Esophagus mucosa (tissue), 1 donor: ENCODE results near the gene KIAA0586. TPM values are rescaled to one million over a fixed set of nuclear protein-coding genes. Genes with fewer than 3 reads are reported as not detected.
A peak's percentile ranks its signal among the peaks of the same experiment; 100 is the strongest.
"Not testable (repeated sequence)": the region's sequence is repeated elsewhere in the genome, so short reads cannot be mapped to it uniquely, and the experiment has no call there.

Experiments used
- ATAC-seq: fragments of 200-7000 bp; cut with Tn5 transposase; one replicate; pipeline ENCODE4 v1.9.1; 2020
- total RNA-seq: library from RNA; stranded (reverse); gene quantifications from one replicate; pipeline ENCODE4 v1.2.4, GENCODE V29; 2023
- donor health status: DM: yes; HTN: yes; CAD: no.

The KIAA0586 gene
- 11.9 TPM for total RNA-seq

DNA sequence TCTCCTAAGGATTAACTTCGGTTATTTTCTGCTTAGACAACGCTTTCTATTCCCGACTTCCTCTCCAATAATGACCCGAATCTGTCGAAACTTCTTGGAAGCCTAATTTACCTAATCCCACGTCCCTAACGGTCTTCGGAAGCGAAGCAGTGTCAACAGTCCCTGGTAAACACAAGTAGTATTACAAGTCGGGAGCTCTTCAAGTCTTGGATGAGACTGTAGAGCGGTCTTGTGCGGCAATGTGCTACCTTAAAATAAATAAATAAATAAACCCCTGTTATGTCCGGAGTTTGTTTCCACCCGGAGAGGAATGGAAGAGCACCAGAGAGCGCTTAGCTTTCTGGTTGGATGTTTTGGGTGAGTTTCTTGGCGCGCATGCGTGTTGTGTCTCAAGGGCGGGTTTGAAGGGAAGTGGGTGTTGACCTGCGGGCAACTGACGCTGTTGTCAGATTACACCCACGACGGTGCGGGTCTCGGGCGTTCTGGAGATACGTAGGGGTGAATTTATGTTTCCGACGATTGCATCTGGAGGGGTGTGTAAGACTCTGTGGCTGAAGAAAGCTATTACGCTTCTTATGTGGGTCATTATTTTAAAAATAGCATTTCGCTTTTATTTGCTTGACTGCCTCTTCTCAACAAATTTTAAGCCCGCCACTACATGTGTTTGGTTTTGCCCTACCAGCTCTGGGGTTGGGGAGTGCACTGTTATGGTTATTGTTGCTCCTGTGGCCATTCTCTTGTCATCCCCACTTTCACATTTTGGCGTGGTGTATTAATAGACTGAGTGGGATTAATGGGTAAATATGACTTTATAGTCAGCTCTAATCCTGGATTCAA lies at the start of gene KIAA0586, which contains the start of gene TIMM9:
Gene KIAA0586, plus strand, starts transcription at position 439 of the 837 bp plus-strand sequence. CDS start 546 bp downstream, outside the sequence.
Gene TIMM9, minus strand, starts transcription at position 251 of the 837 bp plus-strand sequence. CDS start 15,586 bp downstream, outside the sequence.
- peak; percentile 99 for ATAC-seq

DNA sequence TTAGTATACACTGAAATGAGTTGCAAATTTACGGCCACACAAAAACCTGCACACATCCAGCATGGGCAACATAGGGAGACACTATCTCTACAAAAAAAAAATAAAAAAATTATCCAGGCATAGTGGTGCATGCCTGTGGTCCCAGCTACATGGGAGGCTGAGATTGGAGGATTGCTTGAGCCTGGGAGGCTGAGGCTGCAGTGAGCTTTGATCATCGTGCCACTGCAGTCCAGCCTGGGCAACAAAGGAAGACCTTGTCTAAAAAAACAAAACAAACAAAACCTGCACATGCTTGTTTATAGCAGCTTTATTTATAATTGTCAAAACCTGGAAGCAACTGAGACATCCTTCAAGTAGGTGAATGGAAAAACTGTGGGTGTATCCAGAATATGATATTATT lies 36.7 kb upstream of the KIAA0586 start:
- ATAC-seq: no peak

DNA sequence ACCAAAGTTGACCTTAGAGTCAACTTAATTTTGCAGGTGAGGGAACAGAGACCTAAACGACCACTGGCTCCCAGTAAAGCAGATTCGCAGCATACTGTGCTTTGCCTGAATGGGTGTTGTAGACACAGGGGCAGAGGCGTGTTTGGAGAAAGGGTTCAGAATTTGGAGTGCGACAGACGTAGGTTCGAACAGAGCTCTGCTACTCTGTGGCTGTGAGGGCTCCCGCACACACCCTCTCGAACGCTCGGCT lies 32.0 kb upstream of the KIAA0586 start:
- no peak for ATAC-seq

DNA sequence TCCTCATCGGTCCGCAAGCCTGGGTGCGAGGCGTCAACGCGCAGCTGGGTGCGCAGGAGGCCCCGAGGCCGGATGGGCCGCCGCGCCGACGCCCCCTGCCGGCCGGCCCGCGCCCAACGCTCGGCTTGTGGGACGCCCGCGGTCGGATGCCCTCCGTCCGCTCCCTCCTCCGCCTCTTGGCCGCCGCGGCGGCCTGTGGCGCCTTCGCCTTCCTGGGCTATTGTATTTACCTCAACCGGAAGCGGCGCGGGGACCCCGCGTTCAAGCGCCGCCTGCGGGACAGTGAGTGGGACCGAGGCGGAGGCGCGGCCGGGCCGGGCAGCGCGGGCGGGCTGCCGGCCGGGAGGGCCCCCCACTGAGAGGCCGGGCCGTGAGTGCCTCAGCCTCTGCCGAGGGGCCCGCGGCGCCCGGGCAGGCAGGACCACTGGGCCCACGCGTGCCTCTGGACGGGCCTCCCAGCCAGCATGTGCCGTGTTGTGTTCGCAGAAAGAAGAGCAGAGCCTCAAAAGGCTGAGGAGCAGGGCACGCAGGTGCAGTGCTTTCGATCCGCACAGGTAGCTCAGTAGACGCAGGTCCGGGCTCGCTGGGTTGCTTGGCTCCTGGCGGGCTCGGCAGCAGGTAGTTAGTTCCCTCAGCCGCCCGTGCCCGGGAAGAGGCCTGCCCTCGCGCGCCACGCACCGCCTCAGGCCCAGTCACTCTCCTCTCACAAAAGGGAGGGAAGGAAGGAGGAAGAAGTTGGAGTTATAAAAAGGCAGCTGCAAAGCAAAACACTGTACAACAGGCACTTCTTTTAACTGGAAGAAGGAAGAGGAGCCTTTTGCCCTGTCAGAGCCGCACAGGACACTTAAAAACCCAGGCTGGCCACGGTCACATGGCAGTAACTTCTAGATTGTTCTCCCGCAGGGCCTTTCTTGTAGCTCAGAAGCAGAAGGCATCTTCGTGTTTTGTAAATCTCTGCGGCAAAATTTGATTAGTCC lies 31.4 kb upstream of the KIAA0586 start, which contains the start of gene TOMM20L:
Gene TOMM20L, plus strand, starts transcription at position 119 of the 977 bp plus-strand sequence. Its CDS starts 28 bp downstream, at position 147.
- peak; percentile 93 for ATAC-seq

DNA sequence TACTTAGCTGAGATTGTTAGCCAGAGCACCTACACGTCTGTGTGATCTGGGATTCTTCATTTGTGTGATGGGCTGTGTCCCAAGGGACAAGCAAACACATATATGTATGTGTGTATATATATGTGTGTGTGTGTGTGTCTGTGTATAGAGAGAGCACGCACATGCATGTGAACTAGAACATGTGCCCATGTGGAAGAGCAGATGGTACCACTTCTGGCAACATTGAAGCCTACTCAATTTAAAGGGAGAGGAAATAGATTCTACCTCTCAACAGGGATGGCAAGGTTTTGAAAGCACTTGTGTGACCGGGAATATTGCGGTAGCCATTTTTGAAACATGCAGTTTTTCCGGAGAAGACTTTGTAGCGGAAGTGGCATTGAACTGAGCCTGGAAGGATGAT lies 30.4 kb upstream of the KIAA0586 start:
- no peak for ATAC-seq

DNA sequence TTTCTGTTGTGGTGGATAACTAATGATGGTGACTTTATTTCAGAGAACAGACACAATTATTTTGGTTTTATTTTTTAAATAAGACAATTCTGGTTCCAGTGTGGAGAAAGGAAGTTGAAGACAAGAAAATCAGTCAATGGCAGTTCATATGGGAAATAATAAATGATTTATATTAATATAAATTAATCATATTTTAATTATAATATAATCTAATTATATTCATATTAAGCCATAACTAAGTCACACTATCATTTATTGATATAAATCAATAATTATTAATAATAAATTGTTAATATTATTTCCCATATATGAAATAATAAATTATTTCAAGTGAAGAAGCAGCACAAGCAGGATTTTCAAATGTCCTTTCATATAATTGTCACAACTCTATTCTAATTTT lies 29.0 kb upstream of the KIAA0586 start:
- ATAC-seq: no peak

DNA sequence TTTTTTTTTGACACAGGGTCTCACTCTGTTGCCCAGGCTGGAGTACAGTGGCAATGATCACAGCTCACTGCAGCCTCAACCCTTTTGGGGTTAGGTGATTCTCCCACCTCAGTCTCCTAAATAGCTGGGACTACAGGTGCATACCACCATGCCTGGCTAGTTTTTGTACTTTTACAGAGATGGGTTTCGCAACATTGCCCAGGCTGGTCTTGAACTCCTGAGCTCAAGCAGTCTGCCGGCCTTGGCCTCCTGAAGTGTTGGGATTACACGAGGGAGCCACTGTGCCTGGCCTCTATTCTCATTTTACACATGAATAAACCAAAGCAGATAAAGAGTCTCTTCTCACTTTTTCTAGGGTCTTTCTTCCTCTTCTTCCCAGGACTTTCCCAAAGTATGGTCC lies 28.6 kb upstream of the KIAA0586 start:
- ATAC-seq: no peak

DNA sequence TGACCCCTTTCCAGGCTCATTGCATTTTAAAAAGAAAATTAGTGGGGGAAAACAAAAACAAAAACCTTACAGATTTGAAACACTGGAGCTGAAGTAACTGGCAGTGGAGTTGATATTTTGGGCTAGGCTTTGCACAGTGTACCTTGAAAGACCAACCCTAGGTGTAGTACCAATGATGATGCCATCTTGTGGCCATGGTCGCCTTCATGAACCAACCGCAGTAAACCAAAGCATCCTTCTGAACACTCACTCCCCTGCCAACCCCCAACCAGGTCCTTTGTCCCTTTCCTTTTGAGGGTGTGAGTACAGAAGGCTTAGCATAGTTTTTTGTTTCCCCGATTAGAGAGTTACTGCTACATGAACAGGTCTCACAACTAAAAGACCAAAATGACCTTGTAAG lies 25.9 kb upstream of the KIAA0586 start:
- no peak for ATAC-seq

DNA sequence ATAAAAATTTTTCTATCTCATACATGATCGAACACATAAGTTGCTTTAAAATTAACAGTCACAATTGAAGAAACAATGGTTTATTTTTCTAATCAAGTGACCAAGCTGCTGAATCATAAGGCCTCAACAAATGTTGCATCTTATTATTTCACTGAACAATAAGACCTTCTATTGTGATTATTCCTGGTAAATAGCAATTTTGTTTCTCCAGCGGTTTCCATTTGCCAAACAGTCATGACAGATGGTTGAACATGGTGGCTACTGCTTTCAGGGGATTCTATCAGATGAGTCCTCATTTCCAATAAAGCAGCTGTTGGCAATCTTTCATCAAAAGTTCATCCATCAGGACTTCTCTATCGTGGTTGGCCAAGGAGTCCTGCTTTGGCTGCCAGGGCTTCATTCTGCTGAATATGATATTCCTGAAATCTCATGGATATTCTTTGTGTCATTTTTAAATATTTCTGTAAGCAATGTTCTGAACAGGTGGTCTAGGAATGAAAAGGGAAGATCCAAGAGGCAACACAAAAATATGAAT lies 18.8 kb upstream of the KIAA0586 start:
- ATAC-seq: no peak

DNA sequence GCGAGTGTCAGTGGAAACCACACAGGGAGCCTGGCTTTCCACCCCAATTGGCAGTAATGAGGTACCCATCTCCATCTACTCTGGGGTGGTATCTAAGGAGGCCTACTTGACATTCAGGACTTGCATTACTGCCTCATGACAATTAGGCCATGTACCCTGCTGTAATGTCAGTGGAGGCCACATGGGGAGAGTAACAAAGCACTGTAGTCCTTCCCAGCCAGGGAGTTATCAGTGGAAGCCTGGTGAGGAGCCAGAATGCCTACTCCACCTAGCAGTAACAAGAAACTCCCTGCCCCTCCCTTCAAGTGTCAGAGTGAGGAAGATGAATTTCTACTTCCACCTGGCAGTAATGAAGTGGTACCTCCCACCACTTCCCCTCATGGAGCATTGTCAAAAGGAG lies 12.7 kb upstream of the KIAA0586 start:
- ATAC-seq: peak; percentile 33

DNA sequence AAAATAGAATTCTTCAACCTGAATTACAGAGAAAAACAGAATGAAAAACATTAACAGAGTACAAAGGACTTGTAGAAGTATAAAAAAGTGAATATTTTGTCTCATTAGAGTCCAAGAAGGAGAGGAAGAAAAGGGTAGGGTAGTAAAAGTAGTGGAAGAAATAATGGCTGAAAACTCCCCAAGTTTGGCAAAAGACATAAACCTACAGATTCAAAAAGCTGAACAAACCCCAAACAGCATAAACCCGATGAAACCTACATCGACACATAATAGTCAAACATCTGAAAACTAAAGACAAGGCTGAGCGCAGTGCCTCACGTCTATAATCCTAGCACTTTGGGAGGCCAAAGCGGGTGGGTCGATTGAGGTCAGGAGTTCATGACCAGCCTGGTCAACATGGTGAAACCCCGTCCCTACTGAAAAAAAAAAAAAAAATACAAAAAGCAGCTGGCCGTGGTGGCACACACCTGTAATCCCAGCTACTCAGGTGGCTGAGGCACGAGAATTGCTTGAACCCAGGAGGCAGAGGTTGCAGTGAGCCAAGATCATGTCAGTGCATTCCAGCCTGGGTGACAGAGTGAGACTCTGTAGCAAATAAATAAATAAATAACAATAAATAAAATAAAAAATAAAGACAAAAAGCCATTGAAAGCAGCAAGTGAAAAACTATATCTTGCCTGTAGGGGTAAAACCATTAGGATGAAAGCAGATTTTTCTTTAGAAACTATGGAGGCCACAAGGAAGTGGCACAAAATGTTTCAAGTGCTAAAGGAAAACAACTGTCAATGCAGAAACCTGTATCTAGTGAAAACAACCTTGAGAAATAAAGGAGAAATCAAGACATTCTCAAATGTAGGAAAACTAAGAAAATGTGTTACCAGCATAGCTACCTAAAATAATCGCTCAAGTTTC lies 11.6 kb upstream of the KIAA0586 start:
- no peak for ATAC-seq

DNA sequence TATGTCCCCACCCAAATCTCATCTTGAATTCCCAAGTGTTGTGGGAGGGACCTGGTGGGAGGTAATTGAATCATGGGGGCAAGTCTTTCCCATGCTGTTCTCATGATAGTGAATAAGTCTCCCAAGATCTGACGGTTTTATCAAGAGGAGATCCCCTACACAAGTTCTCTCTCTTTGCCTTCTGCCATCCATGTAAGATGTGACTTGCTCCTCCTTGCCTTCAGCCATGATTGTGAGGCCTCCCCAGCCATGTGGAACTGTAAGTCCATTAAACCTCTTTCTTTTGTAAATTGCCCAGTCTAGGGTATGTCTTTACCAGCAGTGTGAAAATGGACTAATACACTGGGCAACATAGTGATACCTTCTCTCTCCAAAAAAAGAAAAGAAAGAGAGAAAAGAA lies 10.6 kb upstream of the KIAA0586 start:
- not testable (repeated sequence) for ATAC-seq

DNA sequence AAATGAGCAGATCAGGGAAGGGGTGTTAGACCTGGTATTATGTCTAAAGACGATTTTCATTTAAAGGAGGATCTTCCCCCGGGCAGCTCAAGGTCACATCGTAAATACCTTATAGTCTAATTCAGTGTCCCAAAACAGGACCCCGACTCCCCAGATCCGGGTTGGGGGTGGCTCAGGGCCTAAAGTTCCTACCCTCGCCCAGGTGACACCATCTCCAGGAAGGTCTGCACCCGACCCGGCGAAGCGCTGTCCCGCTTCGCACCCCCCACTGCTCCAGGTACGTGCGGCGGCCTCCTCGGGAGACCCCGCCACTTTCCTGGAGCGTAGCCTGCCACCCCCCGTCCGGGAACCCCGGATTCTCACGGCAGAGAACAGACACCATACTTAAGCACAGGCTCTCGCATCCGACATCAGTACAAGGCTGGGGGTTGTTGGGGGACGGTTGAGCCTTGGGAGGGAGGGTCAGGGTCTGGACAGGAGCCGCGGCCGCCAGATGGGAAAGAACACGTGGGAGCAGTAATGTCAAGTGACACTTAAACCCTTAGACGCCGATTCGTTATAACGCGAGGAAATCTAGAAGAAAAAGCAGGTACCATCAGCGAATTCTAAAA lies 744 bp upstream of the KIAA0586 start:
- ATAC-seq: peak; percentile 54

DNA sequence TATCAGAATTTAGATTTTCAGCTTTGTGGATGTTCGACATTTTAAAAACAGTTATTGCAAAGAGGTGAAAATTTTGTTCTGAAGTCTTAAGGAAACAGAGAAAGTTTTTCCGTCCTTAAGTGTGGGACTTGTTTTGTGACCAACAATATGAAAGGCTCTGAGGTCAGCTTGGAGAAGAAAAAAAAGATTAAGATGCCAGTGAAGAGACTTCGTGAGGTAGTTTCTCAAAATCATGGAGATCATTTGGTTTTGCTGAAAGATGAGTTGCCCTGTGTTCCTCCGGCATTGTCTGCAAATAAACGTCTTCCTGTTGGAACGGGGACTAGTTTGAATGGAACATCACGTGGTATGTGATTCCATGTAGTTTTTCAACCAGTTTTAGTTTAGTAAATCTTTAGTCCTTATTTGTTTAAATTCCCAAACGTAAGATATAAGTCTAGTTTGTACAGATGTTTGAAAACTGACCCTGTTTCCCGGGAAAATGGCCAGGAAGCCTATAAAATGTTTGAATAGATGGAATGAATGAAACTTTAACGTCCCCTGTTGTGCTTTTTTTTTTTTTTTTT lies 682 bp downstream of the KIAA0586 start:
- no peak for ATAC-seq

DNA sequence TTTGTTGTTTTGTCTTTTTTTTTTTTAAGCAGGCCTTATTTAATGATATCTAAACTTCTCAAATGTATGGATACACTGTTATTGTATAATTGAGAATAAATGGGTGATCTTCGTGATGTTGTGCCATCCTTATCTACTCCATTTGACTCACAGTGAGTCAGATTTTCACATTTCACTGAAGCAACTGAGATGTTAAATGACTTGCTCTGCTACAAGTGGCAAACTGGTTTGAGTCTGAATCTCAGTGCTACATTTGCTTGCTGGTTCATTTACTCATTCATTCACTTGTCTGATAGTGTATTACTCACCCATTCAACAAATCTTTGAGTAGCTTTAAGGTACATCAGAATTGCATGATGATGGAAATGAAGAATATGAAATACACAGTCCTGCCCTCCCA lies 2.6 kb downstream of the KIAA0586 start:
- peak; percentile 25 for ATAC-seq

DNA sequence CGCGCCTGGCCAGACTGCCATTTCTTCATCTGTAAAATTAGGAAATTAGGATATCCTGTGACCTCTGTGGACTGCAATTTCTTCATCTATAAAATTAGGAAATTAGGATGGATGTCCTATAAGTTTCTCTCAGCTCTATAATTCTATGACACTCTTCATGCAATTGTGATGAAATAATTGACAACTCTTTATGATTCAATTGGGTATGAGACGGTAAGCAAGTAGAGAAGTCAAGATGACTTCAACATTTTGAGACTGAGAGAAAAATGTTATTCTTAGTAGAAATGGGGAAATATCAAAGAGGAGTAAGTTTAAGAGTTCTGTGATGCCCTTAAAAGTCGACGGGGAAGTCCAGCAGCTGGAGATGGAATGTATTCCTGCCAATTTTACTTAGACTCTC lies 12.0 kb downstream of the KIAA0586 start:
- ATAC-seq: no peak

DNA sequence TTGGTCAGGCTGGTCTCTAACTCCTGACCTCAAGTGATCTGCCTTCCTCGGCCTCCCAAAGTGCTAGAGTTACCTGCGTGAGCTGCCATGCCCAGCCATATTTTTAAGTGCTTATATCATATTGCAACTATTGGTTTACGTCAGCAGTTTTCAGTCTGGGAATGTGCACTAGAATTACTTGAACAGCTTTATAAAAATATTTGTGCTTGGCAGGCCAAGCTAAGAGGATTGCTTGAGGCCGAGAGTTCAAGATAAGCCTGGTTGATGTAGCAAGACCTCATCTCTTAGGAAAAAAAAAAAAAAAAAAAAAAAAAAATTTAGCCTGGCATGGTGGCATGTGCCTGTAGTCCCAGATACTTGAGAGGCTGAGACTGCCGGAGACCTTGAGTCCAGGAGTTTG lies 17.1 kb downstream of the KIAA0586 start:
- no peak for ATAC-seq

DNA sequence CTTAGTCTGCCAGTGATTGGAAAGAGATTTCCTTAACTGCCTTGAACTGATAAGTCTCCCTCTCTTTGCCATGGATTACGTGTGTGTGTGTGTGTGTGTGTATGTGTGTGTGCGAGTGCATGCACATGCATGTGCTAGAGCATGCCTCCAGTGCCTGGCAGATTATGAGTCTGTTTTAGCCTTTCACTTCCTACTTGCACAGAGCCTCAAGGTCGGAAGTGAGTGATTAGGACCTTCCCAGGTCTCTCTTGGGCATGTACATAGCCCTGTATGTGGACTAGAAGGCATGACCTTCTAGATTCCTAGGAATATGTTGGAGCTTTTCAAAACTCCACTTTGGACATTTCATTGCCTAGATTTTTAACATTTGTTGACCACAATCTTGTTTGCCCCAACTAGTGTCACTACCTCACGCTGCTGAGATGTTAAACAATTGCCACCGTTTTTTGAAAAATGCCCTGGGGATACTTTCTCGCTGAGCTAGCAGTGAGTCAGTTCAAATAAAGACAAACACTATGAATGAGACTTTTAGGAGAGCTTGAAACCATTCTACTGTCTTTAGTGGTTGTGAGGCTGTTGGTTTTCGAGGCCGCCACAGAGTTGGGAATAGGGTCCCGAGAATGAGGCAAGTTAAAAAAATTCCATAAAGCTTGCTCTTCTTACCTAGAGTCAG lies 28.2 kb downstream of the KIAA0586 start:
- ATAC-seq: peak; percentile 81

DNA sequence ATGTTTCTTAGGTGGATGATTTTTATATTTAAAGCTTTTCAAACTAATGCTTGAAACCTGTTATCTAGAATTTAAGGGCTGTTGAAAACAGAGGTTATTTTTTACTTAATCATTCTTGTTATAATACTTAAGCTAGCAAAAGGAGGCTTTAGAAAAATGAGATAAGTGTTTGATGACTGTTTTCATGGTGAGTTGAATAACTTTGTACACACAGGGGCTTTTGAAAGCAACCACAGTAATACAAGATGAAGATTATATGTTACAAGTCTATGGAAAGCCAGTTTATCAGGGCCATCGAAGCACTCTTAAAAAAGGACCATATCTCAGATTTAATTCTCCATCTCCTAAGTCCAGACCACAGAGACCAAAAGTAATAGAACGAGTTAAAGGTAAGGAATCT lies 33.3 kb downstream of the KIAA0586 start:
- ATAC-seq: no peak

DNA sequence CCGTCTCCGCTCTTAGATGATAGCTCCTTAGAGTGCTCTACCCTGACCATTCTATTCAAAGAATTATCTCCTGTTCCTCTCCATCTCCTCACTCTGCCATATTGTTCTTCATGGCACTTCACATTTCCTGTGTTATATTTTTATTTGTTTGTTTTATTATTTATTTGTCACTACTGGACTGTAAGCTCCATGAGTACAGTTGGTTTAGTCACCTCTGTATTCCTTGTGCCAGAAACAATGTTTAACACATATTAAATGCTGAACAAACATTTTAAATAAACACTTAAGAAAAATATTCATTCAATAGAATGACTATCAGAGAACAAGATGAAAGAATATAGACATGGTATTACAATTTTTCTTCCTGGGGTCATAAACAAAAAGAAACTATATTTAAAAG lies 35.6 kb downstream of the KIAA0586 start:
- ATAC-seq: no peak

DNA sequence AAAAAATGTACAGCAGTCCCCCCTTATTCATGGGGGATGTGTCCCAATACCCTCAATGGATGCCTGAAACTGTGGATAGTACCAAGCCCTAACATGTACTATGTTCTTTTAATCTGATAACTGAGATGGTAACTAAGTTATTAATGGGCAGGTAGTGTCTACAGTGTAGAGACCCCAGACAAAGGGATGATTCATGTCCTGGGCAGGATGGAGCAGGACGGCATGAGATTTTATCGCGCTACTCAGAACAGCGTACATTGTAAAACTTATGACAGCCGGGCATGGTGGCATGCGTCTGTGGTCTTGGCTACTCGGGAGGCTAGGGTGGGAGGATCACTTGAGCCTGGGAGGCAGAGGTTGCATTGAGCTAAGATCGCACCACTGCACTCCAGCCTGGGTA lies 37.1 kb downstream of the KIAA0586 start:
- no peak for ATAC-seq
